HG03520 (cell line): Measurements from ENCODE around the gene SIGLEC11.
"Not testable (repeated sequence)": the region's sequence is repeated elsewhere in the genome, so short reads cannot be mapped to it uniquely, and the experiment has no call there.

Source experiments
- ATAC-seq: cut with Tn5 transposase; IDR thresholded peaks from one replicate; pipeline ENCODE4 v1.9.1; 2021; ENCODE audit warnings: mild to moderate bottlenecking, moderate library complexity; ENCODE audit not compliant: unreplicated experiment

SIGLEC11 gene

GRCh38 chr19:49960980-49961379 is at the start of gene SIGLEC11:
Gene SIGLEC11, minus strand, starts transcription at chr19:49961172. Its CDS starts 91 bp downstream, at chr19:49961081.
- not testable (repeated sequence) for ATAC-seq

GRCh38 chr19:50008532-50008931 is 47.6 kb upstream of the SIGLEC11 start:
- ATAC-seq, result no peak

GRCh38 chr19:50007947-50008346 is 47.0 kb upstream of the SIGLEC11 start:
- ATAC-seq, result no peak

GRCh38 chr19:50007170-50007569 is 46.2 kb upstream of the SIGLEC11 start:
- no peak for ATAC-seq

- no peak for ATAC-seq
These were observed 44.5 kb upstream of the SIGLEC11 start for GRCh38 chr19:50005428-50005827.

- ATAC-seq, result no peak
These were observed 42.9 kb upstream of the SIGLEC11 start for GRCh38 chr19:50003810-50004419.

- ATAC-seq, result no peak
These were observed 42.3 kb upstream of the SIGLEC11 start for GRCh38 chr19:50003254-50003788.

- no peak for ATAC-seq
These were observed 41.5 kb upstream of the SIGLEC11 start for GRCh38 chr19:50002386-50002960.

- ATAC-seq, result no peak
These were observed 40.8 kb upstream of the SIGLEC11 start for GRCh38 chr19:50001775-50002174.

GRCh38 chr19:50000841-50001557 is 40.0 kb upstream of the SIGLEC11 start:
- no peak for ATAC-seq

GRCh38 chr19:50000038-50000840 is 39.3 kb upstream of the SIGLEC11 start:
- ATAC-seq, result no peak

GRCh38 chr19:49999371-50000010 is 38.5 kb upstream of the SIGLEC11 start:
- no peak for ATAC-seq

GRCh38 chr19:49997709-49998108 is 36.7 kb upstream of the SIGLEC11 start:
- ATAC-seq, result no peak

- ATAC-seq, result no peak
These were observed 27.5 kb upstream of the SIGLEC11 start for GRCh38 chr19:49988433-49988832.

GRCh38 chr19:49988007-49988406 is 27.0 kb upstream of the SIGLEC11 start:
- ATAC-seq, result no peak

GRCh38 chr19:49987159-49987698 is 26.3 kb upstream of the SIGLEC11 start:
- no peak for ATAC-seq

GRCh38 chr19:49986354-49986753 is 25.4 kb upstream of the SIGLEC11 start:
- no peak for ATAC-seq

GRCh38 chr19:49985871-49986270 is 24.9 kb upstream of the SIGLEC11 start:
- no peak for ATAC-seq

- no peak for ATAC-seq
These were observed 23.5 kb upstream of the SIGLEC11 start for GRCh38 chr19:49984491-49984890.

GRCh38 chr19:49983645-49984229 is 22.8 kb upstream of the SIGLEC11 start:
- no peak for ATAC-seq
